GM19025 (cell line): Measurements from ENCODE around the gene ATP6V0E1.
"Not testable (repeated sequence)": the region's sequence is repeated elsewhere in the genome, so short reads cannot be mapped to it uniquely, and the experiment has no call there.

Source experiments
- ATAC-seq: cut with Tn5 transposase; IDR thresholded peaks from one replicate; pipeline ENCODE4 v1.9.1; 2021; ENCODE audit warnings: mild to moderate bottlenecking, low read depth, moderate library complexity; ENCODE audit not compliant: unreplicated experiment

Gene ATP6V0E1

DNA sequence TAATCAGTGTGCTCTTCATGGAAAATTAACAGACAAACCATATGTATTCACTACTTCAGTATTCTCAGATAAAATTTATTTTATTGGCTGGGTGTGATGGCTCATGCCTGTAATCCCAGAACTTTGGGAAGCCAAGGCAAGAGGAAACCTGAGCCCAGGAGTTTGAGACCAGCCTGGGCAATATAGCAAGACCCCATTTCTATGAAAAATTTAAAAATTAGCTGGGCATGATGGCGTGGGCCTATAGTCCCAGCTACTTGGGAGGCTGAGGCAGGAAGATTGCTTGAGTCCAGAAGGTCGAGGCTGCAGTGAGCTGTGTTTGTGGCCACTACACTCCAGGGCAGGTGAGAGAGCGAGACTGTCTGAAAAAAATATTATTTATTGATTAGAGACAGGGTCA is 49.2 kb downstream of the ATP6V0E1 start:
- ATAC-seq, result no peak

GRCh38 chr5:173033923-173034322 is 50.4 kb downstream of the ATP6V0E1 start:
- no peak for ATAC-seq

DNA sequence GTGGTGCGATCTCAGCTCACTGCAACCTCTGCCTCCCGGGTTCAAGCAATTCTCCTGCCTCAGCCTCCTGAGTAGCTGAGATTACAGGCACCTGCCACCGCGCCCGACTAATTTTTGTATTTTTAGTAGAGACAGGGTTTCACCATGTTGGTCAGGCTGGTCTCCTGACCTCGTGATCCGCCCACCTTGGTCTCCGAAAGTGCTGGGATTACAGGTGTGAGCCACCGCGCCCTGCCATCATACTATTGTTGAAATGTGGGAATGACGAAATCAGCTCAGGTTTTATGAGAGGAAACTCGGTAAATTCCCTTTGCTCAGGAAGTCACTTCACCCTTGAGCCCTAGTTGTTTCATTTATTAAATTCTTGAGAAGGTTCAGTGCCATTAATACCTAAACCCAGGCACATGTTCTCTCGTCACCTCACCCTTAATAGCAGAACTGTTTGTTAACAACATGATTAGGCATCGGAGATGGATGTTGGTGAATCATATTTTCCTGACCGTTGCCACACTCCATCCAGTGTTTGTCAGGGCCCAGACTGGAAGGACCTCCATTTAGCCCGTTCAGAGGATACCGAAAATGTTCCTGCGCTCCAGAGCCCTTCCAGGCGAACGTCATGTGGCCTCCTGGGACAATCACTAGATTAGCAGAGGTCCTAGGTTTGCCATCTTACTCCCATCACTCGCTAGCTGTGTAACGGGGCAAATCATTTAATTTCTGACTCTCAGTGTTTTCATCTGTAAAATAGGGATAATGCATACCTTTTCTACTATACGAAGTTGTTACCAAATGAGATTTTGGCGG is 52.5 kb downstream of the ATP6V0E1 start:
- peak; percentile 49 for ATAC-seq

GRCh38 chr5:173039188-173039587 is 55.6 kb downstream of the ATP6V0E1 start:
- ATAC-seq, result no peak

DNA sequence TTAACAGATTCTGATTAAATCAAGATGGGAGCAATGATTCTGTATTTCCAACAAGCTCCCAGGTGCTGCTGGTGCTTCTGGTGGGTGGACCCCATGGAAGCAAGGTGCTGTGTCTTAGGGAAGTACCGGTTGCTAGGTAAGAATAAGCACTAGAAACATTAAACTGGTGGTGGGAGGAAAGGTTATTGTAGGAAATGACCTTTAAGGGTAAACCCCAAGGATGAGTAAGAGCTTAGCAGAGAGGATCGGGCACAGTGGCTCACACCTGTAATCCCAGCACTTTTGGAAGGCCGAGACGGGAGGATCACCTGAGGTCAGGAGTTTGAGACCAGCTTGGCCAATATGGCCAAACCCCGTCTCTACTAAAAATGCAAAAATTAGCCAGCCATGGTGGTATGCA is 56.4 kb downstream of the ATP6V0E1 start:
- ATAC-seq, result no peak

GRCh38 chr5:173041881-173042762 is 58.6 kb downstream of the ATP6V0E1 start:
- no peak for ATAC-seq

DNA sequence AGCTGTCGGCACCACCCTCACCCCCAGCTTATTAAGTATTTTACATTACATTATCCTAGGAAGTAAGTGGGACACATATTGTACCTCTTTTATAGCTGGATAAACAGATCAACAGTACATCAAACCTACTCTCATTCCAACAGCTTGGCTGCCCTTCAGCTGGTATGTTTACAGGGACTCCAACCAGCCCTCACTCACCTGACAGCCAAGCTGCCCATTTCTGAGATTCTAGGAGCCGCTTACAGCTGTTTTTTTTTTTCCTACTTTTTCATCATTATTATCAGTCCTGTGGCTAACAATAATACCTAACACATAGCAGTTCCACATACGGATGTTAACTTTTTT is 59.2 kb downstream of the ATP6V0E1 start:
- no peak for ATAC-seq

- ATAC-seq, result no peak
These were observed 61.9 kb downstream of the ATP6V0E1 start for GRCh38 chr5:173045474-173045873.

DNA sequence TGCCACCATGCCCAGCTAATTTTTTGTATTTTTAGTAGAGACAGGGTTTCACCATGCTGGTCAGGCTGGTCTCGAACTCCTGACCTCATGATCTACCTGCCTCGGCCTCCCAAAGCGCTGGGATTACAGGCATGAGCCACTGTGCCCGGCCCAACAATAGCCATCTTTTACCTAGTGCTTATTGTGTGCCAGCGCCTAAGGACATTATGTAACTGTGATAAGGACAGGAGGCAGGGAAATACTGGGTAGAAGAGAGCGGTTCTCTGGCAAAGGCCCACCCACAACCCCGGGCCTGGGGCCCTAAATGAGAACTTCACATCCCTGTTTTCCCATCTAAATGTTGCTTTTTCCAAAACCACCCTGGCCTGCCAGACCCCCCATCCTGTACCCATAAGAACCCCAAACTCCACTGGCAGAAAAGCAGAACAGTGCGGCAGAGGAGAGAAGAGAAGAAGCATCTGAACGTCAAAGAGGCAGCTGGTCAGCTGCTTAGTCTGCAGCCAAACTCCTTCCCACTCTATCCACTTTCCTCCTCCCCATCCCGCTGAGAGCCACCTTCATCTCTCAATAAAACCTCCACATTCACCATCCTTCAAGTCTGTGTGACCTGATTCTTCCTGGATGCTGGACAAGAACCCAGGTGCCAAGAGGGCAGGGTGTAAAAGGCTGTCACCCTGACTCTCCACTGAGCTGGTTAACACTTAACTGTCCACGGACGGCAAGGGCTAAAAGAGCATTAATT is 63.7 kb downstream of the ATP6V0E1 start:
- ATAC-seq, result not testable (repeated sequence)

DNA sequence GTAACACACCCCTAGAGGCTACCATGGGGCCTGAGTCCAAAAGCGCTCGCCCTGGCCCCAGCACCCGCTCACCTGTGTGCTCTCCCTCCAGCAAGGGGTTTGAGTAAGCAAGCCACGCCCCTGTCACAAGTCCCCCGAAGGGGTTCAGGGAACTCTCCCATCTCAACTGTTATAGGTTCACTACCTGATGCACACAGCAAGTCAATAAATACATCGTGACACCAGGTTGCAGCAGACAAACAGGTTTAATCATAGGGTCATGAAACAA is 64.2 kb downstream of the ATP6V0E1 start:
- no peak for ATAC-seq

DNA sequence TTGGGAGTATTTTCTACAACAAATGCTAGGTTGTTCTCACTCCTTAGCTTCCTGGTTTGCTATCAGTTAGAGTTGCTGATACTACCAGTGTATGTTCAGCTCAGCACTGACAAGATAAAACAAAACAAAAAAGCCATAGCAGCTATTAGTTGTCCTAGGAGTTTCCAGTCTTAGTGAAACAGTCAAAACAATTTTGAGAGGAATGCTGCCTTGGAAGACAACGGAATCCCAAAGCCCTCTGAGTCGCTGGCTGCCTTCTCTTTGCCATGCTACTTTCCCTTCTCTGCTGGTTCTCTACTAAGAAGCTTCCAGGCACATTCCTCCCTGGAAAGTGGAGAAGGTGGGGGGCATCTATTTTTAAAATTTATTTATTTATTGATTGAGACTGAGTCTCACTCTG is 67.2 kb downstream of the ATP6V0E1 start:
- ATAC-seq, result no peak

DNA sequence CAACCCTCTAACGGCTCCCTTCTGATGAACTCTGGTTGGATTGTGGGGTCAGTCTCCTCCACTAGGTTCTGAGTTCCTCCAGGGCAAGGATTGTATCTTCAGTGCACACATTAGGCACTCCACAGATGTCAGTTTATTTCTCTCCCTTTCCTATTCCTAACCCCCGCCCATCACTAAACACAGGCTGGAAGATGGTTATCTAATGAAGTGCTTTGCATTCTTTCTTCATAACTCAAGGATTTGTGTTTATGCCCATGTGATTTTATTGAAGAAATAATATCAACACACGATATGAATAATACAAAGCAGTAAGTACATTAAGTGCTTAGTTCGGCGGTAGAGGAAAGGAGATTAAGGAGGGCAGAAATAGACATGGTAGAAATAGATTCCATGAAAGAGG is 68.2 kb downstream of the ATP6V0E1 start:
- no peak for ATAC-seq

DNA sequence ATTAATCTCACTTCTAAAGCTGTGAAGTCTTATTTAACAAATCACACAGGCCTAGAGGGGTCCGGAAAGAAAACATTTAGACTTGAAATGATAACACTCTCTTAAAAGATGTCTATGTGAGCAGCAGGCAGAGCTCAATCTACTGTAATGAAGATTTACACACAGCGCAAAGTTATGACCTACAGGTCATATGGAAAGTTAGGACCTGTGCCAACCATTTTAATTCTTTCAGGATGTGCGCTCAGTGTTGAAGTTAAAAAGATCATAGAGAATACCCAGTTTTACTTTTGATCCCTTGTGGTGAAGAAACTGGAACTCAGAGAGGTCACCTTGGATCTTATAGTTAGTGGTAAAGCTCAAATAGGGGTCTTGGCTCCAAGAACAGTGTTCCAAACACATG is 69.5 kb downstream of the ATP6V0E1 start:
- ATAC-seq, result no peak

DNA sequence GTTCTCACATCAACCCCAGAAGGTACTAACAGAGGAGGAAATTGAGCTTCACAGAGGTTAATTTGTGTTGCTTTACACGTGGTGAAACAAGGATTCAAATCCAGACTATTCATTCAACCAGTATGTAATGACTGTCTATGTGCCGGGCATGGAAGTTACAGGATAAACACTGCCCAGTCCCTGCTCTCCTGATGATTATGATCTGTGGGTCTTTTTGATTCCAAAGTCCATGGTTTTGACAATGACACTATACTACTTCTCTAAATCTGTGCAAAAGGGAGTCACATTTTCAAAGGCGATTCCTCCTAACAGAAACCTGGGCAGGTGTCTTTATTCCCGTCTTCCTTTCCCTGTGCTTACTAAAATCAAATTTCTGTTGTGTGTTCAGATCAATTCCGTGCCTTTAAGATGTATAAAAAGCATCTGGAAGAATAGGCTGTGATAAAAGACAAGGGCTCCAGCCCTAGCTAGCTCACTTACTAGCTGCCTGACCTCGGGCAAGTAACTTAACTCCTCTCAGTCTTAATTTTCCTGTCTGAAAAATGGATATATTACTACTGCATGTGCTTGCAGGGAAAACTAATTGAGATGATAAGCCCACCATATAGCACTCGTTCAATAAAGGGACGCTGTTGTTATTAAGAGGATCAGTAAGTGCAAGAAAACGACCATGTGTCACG is 71.6 kb downstream of the ATP6V0E1 start:
- ATAC-seq, result no peak

DNA sequence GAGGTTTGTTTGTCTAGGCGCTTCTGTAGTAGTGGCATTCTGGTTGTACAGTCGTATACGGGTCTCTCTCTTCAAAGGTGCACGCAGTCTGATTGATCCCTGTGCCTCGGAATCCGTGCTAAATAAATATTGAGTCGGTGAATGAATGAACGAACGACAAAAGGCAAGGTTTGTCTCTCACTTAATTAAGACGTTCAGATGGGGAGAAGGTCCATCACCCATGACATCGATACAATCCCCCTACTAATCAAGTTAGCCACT is 72.1 kb downstream of the ATP6V0E1 start:
- no peak for ATAC-seq

GRCh38 chr5:173055983-173056782 is 72.6 kb downstream of the ATP6V0E1 start, which contains the start of gene CREBRF:
Gene CREBRF, plus strand, starts transcription at chr5:173056352. Its CDS starts 24,424 bp downstream, at chr5:173080776.
- peak; percentile 69 for ATAC-seq

DNA sequence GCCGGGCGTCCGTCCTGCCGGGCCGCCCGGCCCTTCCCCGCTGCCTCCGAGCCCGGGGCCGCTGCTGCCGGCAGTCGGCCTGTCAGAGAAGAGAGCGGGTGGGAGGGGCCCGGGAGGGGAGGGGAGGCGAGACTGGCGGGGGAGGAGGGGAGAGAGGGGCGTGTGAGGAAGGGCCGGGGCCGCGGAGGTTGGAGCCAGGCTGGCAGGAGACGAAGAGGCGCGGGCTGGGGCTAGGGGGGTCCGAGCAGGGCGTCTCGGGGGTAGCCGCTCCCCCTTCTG is 73.2 kb downstream of the ATP6V0E1 start:
- ATAC-seq, result peak; percentile 26

DNA sequence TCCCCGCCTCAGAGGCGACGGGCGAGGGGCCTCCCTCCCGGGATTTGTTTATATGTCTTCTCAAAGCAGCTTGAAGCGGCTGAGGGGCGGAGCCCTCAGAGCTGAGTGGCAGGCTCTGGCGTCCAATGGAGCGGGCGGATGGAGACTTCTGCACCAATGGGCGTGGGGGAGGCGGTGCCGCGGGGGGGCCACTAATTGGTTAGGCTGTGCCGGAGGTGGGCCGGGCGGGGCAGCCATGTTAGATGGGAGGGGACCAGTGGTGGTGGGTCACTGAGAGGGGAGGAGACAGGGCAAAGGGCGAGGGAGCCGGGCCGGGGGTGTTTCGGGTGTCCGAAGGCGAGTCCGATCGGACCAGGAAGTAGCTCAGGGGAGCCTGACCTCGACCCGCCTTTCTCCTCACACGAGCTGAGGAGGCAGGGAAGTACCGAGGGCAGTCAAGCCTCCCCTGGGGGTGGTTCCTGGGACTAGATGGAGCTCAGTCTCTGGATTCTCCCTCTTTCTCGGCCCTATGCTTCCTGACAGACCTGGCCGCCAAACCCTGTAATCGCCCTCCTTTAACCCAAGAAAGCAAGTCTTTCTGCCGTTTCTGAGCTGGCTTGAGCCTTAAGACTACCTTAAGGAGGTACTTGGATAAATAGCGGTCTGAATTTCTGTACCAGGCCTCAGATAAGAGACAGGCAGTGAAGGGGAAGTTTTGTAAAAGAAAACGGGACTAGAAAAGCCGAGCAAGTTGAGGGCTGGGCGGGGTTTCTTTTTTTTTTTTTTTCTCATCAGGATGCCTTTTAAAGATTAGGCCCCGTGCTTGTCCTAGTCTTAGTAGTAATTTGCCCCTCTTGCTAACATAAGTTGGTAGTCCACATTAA is 73.7 kb downstream of the ATP6V0E1 start:
- ATAC-seq, result peak; percentile 74

GRCh38 chr5:173062141-173062540 is 78.6 kb downstream of the ATP6V0E1 start:
- no peak for ATAC-seq
